Endothelial cell of umbilical vein (primary cell): ENCODE data around the gene ATP6V1B1. TPM values are rescaled to one million over a fixed set of nuclear protein-coding genes. Genes with fewer than 3 reads are reported as not detected.

Experiments used
- BruUV-seq: library from RNA; stranded (reverse); fragments of 400-500 nt; replicated peaks from 2 replicates; lab custom pipeline; 2021; lab: Mats Ljungman, UMichigan
- CTCF ChIA-PET: fragments of 300-600, 350-600 bp; sonication (Branson Sonifier 250); formaldehyde crosslinking; loops from one replicate; lab custom pipeline; 2021; ENCODE audit warnings: antibody characterized with exemption, inconsistent platforms; lab: Charles Lee
- POLR2A ChIA-PET: fragments of 300-600, 350-600 bp; sonication (Branson Sonifier 250); formaldehyde crosslinking; loops from one replicate; lab custom pipeline; 2021; ENCODE audit warnings: antibody characterized with exemption, inconsistent platforms; lab: Charles Lee
- DNase-seq: peaks from one replicate; pipeline ENCODE4 v3.0.0-alpha.2; 2011; ENCODE audit warnings: low read depth, low spot score
- FAIRE-seq: peaks from 2 replicates; lab custom pipeline; 2011; peaks lifted over from hg19 to GRCh38; lab: Jason Lieb, UNC
- H2AFZ ChIP-seq: 2 replicates; pipeline ENCODE4 v1.6.0; 2012; ENCODE audit warnings: low read depth, low read length, control low read depth, inconsistent platforms
- H3K27ac ChIP-seq: 2 replicates; pipeline ENCODE4 v1.5.1; 2011; ENCODE audit warnings: low read depth, mild to moderate bottlenecking, control low read depth, low read length, moderate library complexity; ENCODE audit not compliant: insufficient read depth
- H3K27me3 ChIP-seq, 2 experiments: 2 replicates each; pipeline versions ENCODE4 v1.6.0 to v1.6.1; 2011; ENCODE audit warnings: low read length in 2 of 2, mixed read lengths in 1 of 2; ENCODE audit not compliant: control insufficient read depth in 2 of 2, insufficient read depth in 2 of 2
- H3K36me3 ChIP-seq, 2 experiments: 2 replicates in 1 of 2; 3 replicates in 1 of 2; pipeline ENCODE4 v1.5.1; 2011; ENCODE audit warnings: low read length in 2 of 2, mild to moderate bottlenecking in 1 of 2, moderate library complexity in 1 of 2; ENCODE audit not compliant: control insufficient read depth in 2 of 2, insufficient read depth in 2 of 2; ENCODE audit errors: extremely low read depth in 1 of 2
- H3K4me1 ChIP-seq: 3 replicates; pipeline ENCODE4 v1.5.1; 2011; ENCODE audit warnings: mild to moderate bottlenecking, low read length; ENCODE audit not compliant: control insufficient read depth, insufficient read depth; ENCODE audit errors: extremely low read depth
- H3K4me2 ChIP-seq: 2 replicates; pipeline ENCODE4 v1.6.1; 2011; ENCODE audit warnings: low read length, control low read depth, mixed read lengths; ENCODE audit not compliant: insufficient read depth
- H3K4me3 ChIP-seq, 3 experiments: fragments of 200-600 bp in 1 of 3; sonication (generic), shearing (Covaris generic) in 1 of 3; replicated peaks in 1 of 3; 2 replicates each; pipeline ENCODE4 v1.5.1; 2011 to 2016; ENCODE audit warnings: control low read depth in 3 of 3, low read length in 3 of 3, mild to moderate bottlenecking in 2 of 3, inconsistent platforms in 1 of 3, low read depth in 1 of 3, moderate library complexity in 1 of 3; ENCODE audit not compliant: insufficient read depth in 1 of 3
- H3K79me2 ChIP-seq: 2 replicates; pipeline ENCODE4 v1.6.0; 2012; ENCODE audit warnings: low read length, inconsistent platforms; ENCODE audit not compliant: control insufficient read depth, insufficient read depth
- H3K9ac ChIP-seq: replicated peaks from 2 replicates; pipeline ENCODE3; 2011; ENCODE audit warnings: low read length, control low read depth; ENCODE audit not compliant: insufficient read depth; ENCODE audit errors: extremely low read depth
- H3K9me1 ChIP-seq: replicated peaks from 3 replicates; pipeline ENCODE4 v1.6.0; 2011; ENCODE audit warnings: mild to moderate bottlenecking, low read length; ENCODE audit not compliant: control insufficient read depth, insufficient read depth; ENCODE audit errors: extremely low read depth
- H3K9me3 ChIP-seq: replicated peaks from 2 replicates; pipeline ENCODE4 v1.5.1; 2012; ENCODE audit warnings: low read length, inconsistent platforms; ENCODE audit not compliant: control insufficient read depth, insufficient read depth
- H4K20me1 ChIP-seq: replicated peaks from 2 replicates; pipeline ENCODE3; 2011; ENCODE audit warnings: mild to moderate bottlenecking, low read length; ENCODE audit not compliant: control insufficient read depth, insufficient read depth; ENCODE audit errors: extremely low read depth
- EZH2 ChIP-seq: IDR thresholded peaks from 2 replicates; pipeline ENCODE4 v1.6.1; 2012; ENCODE audit warnings: borderline replicate concordance, low read depth, mild to moderate bottlenecking, moderate library complexity, low read length, inconsistent platforms; ENCODE audit not compliant: severe bottlenecking
- POLR2A ChIP-seq: IDR thresholded peaks from 2 replicates; pipeline ENCODE4 v1.6.1; 2012; ENCODE audit warnings: low read depth, mild to moderate bottlenecking, control low read depth, low read length
- dilution Hi-C: fragments of 300-500 bp; cut with MboI; formaldehyde crosslinking; loops from one replicate; pipeline ENCODE4 v1.15.0; 2019; ENCODE audit warnings: low sequenced_read_pairs; ENCODE audit not compliant: extremely low pct_ligation_motif_present
- intact Hi-C: fragments of 100-400 bp; cut with micrococcal nuclease; formaldehyde crosslinking; loops from one replicate; pipeline ENCODE4 v1.10.0; 2022
- polyA plus RNA-seq, 4 experiments: library from polyadenylated mRNA; depleted of rRNA in 3 of 4; stranded (reverse) in 3 of 4; unstranded in 1 of 4; fragments of >200 nt; gene quantifications; 2 replicates each; pipeline versions ENCODE4 v1.2.1 to v1.2.3, GENCODE V29; 2011 to 2012; ENCODE audit warnings: missing spikeins in 1 of 4
- total RNA-seq: library from RNA; stranded (reverse); gene quantifications from 2 replicates; pipeline ENCODE4 v1.2.3, GENCODE V29; 2021
- TF ChIP-seq, protein P1 (sequence below), 2 donors: IDR thresholded peaks; 1 replicate in 1 of 2; 2 replicates in 1 of 2; pipeline ENCODE4 v1.5.1; 2011; ENCODE audit warnings: low read length in 2 of 2, mild to moderate bottlenecking in 2 of 2, moderate library complexity in 2 of 2, control low read depth in 1 of 2, inconsistent platforms in 1 of 2, low read depth in 1 of 2; ENCODE audit not compliant: insufficient read depth in 1 of 2; ENCODE audit errors: extremely low read depth in 1 of 2

Gene ATP6V1B1
- total and polyA plus RNA-seq, 2 donors (not counting 3 experiments of a cell fraction or from before 2014, with no cell fraction given) = 0.77 TPM; not detected in 1

DNA sequence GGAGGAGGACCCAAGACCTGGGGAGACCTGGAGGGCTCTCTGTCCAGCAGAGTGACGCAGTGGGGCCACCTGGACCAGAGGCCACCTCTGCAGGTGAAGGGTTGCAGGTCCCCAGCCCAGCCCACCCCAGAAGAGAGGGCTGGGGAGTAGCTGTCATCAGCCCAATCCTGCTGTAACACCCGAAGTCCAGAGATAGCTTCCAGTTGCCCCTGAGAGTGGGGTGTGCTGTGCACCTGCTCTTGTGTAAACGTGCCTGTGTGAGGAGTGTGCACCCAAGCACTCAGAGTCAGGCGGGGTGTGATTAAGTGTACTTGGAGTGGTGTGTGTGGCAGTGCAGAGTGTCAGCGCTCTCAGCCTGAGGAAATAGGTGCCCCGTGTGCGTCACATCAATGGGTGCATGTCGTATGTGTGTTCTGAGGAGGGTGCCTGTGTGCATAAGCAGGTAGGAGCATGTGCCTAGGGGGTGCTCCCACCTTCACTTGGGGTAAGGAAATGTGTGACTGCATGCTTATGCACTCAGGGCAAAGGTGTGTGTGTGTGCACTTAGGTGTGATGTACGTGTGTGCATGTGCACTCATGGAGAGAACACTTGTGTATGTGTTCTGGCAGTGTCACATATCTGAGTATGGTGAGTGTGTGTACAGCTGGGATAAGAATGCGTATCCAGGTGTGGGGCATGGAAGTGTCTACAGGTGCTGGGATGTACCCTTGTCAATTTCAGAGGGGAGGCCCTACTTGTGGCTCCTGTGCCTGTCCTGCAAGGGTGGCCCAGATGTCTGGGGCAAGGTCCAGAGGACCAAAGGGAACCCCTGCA, 672 bp downstream of the ATP6V1B1 start:
- Histone ChIP-seq H3K4me1 (no peaks in the 10 kb centered on the region), H2AFZ (no peak overlapping the region), H3K79me2 (no peaks in the 10 kb centered on the region), H3K36me3 (no peaks in the 10 kb centered on the region), H3K4me2 (no peak overlapping the region), H3K9me3 (no peaks in the 10 kb centered on the region), H3K9me1 (no peaks in the 10 kb centered on the region), H3K4me3 (no peak overlapping the region), H3K27ac (no peak overlapping the region), H3K9ac (no peak overlapping the region), H3K27me3 (peaks cover 0 to 11% of the 10 kb centered on the region in 2 experiments), H4K20me1 (no peaks in the 10 kb centered on the region)
- FAIRE-seq (no peak), DNase-seq (no peak)
- no TSS peak for BruUV-seq
- CTCF ChIA-PET = interaction anchor here (0.6 to 4.8 kb wide), 4 partner anchors 12 to 43 kb away, joined by 3 to 29 read pairs (median 4); no protein-coding TSS in a partner anchor
- POLR2A ChIA-PET = interaction anchor here (0.5 kb wide), 1 partner anchor 14 kb away, joined by 3 read pairs; no protein-coding TSS in a partner anchor
- intact Hi-C loops = no loop called here
- no peak for TF ChIP-seq EZH2
- TF ChIP-seq POLR2A = no peak
- TF ChIP-seq, protein P1, sequence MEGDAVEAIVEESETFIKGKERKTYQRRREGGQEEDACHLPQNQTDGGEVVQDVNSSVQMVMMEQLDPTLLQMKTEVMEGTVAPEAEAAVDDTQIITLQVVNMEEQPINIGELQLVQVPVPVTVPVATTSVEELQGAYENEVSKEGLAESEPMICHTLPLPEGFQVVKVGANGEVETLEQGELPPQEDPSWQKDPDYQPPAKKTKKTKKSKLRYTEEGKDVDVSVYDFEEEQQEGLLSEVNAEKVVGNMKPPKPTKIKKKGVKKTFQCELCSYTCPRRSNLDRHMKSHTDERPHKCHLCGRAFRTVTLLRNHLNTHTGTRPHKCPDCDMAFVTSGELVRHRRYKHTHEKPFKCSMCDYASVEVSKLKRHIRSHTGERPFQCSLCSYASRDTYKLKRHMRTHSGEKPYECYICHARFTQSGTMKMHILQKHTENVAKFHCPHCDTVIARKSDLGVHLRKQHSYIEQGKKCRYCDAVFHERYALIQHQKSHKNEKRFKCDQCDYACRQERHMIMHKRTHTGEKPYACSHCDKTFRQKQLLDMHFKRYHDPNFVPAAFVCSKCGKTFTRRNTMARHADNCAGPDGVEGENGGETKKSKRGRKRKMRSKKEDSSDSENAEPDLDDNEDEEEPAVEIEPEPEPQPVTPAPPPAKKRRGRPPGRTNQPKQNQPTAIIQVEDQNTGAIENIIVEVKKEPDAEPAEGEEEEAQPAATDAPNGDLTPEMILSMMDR (IDR thresholded peaks at IDR 0.05; ENCODE audit: extremely low read depth in 1 of 2, insufficient read depth in 1 of 2, low read depth in 1 of 2, low read length in 2 of 2) = no peak
- dilution Hi-C loops = no loop called here
